ENCODE data around the gene SIRT1.

DNA sequence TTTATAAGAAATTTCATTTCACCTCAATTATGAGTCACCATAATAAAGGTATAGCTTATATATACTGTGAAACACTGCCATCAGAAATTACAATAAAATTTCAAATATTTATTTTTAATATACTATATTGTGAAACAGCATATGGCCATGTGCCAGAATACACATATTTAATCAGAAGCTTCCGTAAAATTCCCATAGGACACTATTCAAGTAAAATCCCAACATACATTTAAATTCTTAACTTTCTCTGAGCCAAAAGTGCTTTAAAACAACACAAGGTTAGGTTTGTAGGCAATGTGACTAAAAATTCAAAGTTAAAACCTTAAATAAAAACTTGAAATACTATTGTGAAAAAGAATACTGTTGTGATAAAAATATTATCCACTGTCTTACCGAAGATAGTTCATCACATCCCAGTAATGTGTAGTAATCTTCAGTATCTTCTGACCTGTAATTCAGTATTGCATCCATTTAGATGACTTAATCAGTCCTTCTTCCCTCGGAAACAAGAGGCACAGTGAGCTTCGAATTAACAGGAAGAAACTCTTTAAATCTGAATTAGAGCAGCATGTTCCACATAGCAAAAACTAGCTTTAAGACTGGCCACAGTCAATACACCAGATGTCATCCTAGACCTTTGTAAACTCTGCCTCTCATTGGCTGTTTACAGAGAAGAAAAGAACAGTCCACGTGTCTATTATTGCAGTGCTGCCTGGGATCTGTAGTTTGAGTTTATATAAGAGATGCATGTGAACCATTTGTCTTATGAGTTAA is 46.7 kb upstream of the SIRT1 start, which contains the start of gene DNAJC12:
- TF ChIP-seq, protein P1, sequence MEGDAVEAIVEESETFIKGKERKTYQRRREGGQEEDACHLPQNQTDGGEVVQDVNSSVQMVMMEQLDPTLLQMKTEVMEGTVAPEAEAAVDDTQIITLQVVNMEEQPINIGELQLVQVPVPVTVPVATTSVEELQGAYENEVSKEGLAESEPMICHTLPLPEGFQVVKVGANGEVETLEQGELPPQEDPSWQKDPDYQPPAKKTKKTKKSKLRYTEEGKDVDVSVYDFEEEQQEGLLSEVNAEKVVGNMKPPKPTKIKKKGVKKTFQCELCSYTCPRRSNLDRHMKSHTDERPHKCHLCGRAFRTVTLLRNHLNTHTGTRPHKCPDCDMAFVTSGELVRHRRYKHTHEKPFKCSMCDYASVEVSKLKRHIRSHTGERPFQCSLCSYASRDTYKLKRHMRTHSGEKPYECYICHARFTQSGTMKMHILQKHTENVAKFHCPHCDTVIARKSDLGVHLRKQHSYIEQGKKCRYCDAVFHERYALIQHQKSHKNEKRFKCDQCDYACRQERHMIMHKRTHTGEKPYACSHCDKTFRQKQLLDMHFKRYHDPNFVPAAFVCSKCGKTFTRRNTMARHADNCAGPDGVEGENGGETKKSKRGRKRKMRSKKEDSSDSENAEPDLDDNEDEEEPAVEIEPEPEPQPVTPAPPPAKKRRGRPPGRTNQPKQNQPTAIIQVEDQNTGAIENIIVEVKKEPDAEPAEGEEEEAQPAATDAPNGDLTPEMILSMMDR (conservative IDR thresholded peaks at IDR 0.05 in 1 of 2, IDR thresholded peaks at IDR 0.05 in 1 of 2; ENCODE audit: low read depth in 1 of 2, low read length in 2 of 2): no peak
- no peak for TF ChIP-seq EZH2 (IDR thresholded peaks at IDR 0.05; ENCODE audit: low read length, missing control alignments)

Data from fibroblast of lung (primary cell).